Coronary artery (tissue), 2 donors: ENCODE results near the gene TAF8.
"Not testable (repeated sequence)": the region's sequence is repeated elsewhere in the genome, so short reads cannot be mapped to it uniquely, and the experiment has no call there.

Experiments
- DNase-seq: peaks from one replicate; pipeline ENCODE4 v3.0.0-alpha.2; 2017; ENCODE audit warnings: low spot score
- H3K27ac ChIP-seq, 2 donors: fragments of 200-600 bp; sonication (generic); one replicate each; pipeline ENCODE4 v1.5.1; 2016 to 2019
- H3K4me3 ChIP-seq: fragments of 200-600 bp; sonication (generic); 2 replicates; pipeline ENCODE4 v1.5.1; 2016; ENCODE audit warnings: mild to moderate bottlenecking, moderate library complexity
- CTCF ChIP-seq: fragments of 200-600 bp; sonication (generic); IDR thresholded peaks from one replicate; pipeline ENCODE4 v1.5.1; 2019; ENCODE audit warnings: antibody characterized with exemption

TAF8 gene, protein sequence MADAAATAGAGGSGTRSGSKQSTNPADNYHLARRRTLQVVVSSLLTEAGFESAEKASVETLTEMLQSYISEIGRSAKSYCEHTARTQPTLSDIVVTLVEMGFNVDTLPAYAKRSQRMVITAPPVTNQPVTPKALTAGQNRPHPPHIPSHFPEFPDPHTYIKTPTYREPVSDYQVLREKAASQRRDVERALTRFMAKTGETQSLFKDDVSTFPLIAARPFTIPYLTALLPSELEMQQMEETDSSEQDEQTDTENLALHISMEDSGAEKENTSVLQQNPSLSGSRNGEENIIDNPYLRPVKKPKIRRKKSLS

GRCh38 chr6:42050297-42051267, at the start of gene TAF8:
Gene TAF8, plus strand, starts transcription at chr6:42050524. Its CDS starts 18 bp downstream, at chr6:42050542.
- Histone ChIP-seq H3K27ac (peak within 1 kb of the TSS; percentile 89 to 96), H3K4me3 (peak within 1 kb of the TSS; percentile 94)
- DNase-seq, result peak; percentile 97
- TF ChIP-seq CTCF, result no peak

DNA sequence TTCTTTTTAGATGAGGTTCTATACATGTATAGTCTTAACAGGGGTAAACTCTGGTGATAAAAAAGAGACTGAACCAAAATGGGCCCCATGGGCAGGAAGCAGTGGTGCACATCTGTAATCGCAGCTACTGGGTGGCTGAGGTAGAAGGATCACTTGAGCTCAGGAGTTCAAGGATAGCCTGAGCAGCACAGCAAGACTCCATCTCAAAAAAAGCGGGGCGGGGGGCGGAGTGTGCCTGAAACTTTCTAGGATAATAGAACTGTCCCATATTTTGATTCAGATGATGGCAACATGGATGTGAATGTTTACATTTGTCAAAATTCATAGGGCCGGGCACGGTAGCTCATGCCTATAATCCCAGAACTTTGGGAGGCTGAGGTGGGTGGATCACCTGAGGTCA, 48.8 kb upstream of the TAF8 start:
- no peak for TF ChIP-seq CTCF

GRCh38 chr6:42003658-42004057, 46.7 kb upstream of the TAF8 start:
- DNase-seq, H3K4me3 ChIP-seq, H3K27ac ChIP-seq: not testable (repeated sequence)

More for the DNA sequence above, 48.8 kb upstream of the TAF8 start:
- DNase-seq, result no peak
- Histone ChIP-seq H3K4me3 (no peak overlapping the region), H3K27ac (no peak overlapping the region)

GRCh38 chr6:42007286-42008137, 42.8 kb upstream of the TAF8 start:
- no peak for DNase-seq
- no peak overlapping the region for H3K4me3 ChIP-seq
- no peak for TF ChIP-seq CTCF
- H3K27ac ChIP-seq, result no peak overlapping the region

GRCh38 chr6:42008138-42008528, 42.2 kb upstream of the TAF8 start:
- DNase-seq, H3K4me3 ChIP-seq, H3K27ac ChIP-seq: not testable (repeated sequence)

DNA sequence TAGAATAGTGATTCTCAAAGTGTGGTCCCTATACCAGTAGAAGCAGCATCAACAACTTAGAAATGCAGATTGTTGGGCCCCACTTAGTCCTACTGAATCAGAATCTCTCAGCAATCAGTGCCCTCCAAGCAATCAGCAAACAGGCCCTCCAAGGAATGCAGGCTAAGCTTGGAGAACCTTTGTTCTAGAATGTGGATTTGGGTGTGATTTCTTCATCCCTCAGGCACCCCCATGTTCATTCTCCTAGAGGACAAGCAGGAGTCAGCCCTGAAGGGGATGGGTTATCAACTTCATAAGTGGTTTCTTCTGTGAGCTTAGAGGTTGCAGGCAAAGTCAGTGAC, 40.5 kb upstream of the TAF8 start:
- TF ChIP-seq CTCF, result no peak

DNA sequence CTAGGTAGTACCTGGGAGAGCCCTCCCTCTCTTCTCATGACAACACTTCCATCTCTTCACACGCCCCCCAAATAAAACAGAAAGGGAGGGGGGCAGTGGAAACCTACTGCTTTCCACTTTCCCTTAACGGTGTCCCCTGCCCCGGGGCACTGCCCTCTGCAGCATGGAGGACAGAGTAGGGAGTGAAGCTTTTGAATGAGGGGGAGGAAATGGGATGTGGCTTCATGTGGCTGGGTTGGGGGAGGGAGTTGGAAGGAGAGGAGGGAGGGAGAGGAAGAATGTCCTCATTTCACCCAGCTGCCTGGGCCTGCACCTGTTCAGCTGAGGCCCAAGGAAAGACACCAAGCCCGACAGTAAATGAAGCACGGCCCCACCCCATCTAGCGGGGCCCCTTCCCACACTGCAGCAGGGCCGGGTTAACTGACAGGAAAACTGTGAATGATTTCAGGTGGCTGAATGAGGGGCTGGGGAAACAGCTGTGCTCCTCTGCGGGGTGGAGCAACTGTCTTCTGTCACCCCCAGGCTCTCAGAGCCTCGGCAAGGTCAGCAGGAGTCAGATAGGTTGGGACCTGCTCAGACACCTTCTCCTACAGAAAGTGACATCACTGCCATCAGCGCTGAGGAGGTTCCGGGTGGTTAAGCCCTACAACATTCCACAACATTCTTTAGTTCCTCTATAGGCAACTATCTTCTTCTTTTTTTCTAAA, 40.0 kb upstream of the TAF8 start:
- Histone ChIP-seq H3K4me3 (no peak overlapping the region), H3K27ac (peak overlapping the region in 1 of 2 donors; percentile 47)
- no peak for DNase-seq
- TF ChIP-seq CTCF, result no peak

More for the DNA sequence above, 40.5 kb upstream of the TAF8 start:
- Histone ChIP-seq H3K27ac (peak overlapping the region in 1 of 2 donors; percentile 47), H3K4me3 (no peak overlapping the region)
- DNase-seq, result no peak
